ENCODE measurements around the gene PRPH2.

- TF ChIP-seq CTCF (IDR thresholded peaks at IDR 0.05; ENCODE audit: poor library complexity, severe bottlenecking) (no peak), EZH2 (IDR thresholded peaks at IDR 0.05; ENCODE audit: borderline replicate concordance, insufficient read depth, low read length, poor library complexity, severe bottlenecking) (no peak), SMC3 (conservative IDR thresholded peaks at IDR 0.05; ENCODE audit: poor library complexity) (no peak), EP300 (conservative IDR thresholded peaks at IDR 0.05; ENCODE audit: poor library complexity, severe bottlenecking) (no peak)
- TF ChIP-seq, protein P1, sequence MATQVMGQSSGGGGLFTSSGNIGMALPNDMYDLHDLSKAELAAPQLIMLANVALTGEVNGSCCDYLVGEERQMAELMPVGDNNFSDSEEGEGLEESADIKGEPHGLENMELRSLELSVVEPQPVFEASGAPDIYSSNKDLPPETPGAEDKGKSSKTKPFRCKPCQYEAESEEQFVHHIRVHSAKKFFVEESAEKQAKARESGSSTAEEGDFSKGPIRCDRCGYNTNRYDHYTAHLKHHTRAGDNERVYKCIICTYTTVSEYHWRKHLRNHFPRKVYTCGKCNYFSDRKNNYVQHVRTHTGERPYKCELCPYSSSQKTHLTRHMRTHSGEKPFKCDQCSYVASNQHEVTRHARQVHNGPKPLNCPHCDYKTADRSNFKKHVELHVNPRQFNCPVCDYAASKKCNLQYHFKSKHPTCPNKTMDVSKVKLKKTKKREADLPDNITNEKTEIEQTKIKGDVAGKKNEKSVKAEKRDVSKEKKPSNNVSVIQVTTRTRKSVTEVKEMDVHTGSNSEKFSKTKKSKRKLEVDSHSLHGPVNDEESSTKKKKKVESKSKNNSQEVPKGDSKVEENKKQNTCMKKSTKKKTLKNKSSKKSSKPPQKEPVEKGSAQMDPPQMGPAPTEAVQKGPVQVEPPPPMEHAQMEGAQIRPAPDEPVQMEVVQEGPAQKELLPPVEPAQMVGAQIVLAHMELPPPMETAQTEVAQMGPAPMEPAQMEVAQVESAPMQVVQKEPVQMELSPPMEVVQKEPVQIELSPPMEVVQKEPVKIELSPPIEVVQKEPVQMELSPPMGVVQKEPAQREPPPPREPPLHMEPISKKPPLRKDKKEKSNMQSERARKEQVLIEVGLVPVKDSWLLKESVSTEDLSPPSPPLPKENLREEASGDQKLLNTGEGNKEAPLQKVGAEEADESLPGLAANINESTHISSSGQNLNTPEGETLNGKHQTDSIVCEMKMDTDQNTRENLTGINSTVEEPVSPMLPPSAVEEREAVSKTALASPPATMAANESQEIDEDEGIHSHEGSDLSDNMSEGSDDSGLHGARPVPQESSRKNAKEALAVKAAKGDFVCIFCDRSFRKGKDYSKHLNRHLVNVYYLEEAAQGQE (IDR thresholded peaks at IDR 0.05; ENCODE audit: borderline replicate concordance), result no peak
Measured at GRCh38 chr6:42727087-42727611, 4.8 kb upstream of the PRPH2 start.
